GM13976 (cell line): ENCODE data around the gene NMNAT1.
"Not testable (repeated sequence)": the region's sequence is repeated elsewhere in the genome, so short reads cannot be mapped to it uniquely, and the experiment has no call there.

Source experiments
- DNase-seq: peaks from one replicate; pipeline ENCODE4 v3.0.0; 2012; ENCODE audit warnings: low spot score
- CTCF ChIP-seq: IDR thresholded peaks from 2 replicates; pipeline ENCODE4 v1.5.1; 2012; ENCODE audit warnings: borderline replicate concordance, mild to moderate bottlenecking; ENCODE audit not compliant: insufficient read depth; ENCODE audit errors: extremely low read depth, missing control alignments, control extremely low read depth
- in situ Hi-C: fragments of 300-500 bp; cut with MboI; formaldehyde crosslinking; loops from one replicate; pipeline ENCODE4 v1.12.0; 2022; ENCODE audit warnings: low sequenced_read_pairs, mixed read lengths, inconsistent platforms; ENCODE audit not compliant: unreplicated experiment

Gene NMNAT1

GRCh38 chr1:9909234-9910046 is 33.8 kb upstream of the NMNAT1 start:
- DNase-seq, result no peak
- in situ Hi-C loops, result no loop called here
- TF ChIP-seq CTCF, result no peak

GRCh38 chr1:9910076-9910422 is 33.2 kb upstream of the NMNAT1 start, which contains the start of gene CTNNBIP1:
Gene CTNNBIP1 (minus strand): TSS chr1:9910269. CDS start chr1:9872064, 38,205 bp downstream.
- DNase-seq, result no peak
- TF ChIP-seq CTCF, result no peak
- in situ Hi-C loops, result no loop called here

GRCh38 chr1:9910423-9911178 is 32.7 kb upstream of the NMNAT1 start:
- peak; percentile 99 for DNase-seq
- no peak for TF ChIP-seq CTCF
- in situ Hi-C loops, result no loop called here

DNA sequence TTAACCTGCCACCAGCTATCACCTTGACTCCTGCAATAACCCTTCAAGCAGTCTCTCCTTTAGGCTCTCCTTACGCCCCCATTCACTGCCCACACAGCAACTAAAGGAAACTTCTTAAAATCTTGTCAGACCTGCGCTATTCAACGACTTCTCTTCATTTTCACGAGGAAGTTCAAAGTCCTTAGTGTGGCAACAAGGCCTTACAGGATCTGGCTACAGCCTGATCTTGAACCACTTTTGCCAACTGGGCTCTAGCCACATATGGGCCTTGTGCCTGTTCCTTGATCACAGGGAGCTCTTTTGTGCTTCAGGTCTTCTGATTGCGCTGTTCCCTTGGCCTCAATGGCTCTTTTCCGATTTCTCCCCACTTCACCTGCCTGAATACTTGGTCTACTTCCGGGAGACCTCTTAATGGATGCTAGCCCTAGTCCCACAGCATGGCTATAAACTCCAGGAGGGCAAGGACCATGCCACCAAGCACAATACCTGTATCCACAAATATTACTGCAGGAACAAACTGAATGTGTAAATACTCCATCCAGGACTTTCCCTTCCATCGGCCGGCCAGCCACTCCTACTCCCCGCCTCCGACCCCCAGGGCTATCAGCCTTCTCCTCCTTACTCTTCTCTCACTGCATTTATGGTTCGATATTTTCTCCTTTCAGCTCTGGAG is 30.9 kb upstream of the NMNAT1 start:
- no peak for TF ChIP-seq CTCF
- no peak for DNase-seq
- in situ Hi-C loops, result no loop called here

- no peak for DNase-seq
- TF ChIP-seq CTCF, result no peak
- in situ Hi-C loops, result no loop called here
Measured at GRCh38 chr1:9914610-9914937, 28.7 kb upstream of the NMNAT1 start.

DNA sequence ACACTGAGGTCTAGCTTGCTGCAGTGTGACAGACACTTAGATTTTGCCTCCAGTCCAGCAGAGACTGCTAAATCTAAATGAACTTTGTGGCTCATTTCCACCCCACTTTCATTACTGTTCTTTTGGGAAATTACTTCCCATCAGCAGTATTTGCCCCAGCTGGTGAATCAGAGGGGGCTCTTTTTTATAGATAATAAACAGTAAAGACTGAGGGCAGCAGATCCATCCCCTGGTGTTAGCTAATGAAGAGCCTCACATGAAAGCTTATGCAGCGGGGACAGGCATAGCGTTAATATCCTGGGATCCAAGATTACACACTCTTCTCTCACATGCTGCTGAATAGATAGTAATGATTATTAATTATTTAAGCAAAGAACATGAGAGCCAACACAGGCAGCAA is 26.8 kb upstream of the NMNAT1 start:
- in situ Hi-C loops, result no loop called here
- TF ChIP-seq CTCF, result no peak
- no peak for DNase-seq

GRCh38 chr1:9917495-9917894 is 25.8 kb upstream of the NMNAT1 start:
- in situ Hi-C loops, DNase-seq: not testable (repeated sequence)
